ENCODE measurements around the gene FAF1. TPM values are rescaled to one million over a fixed set of nuclear protein-coding genes. Genes with fewer than 3 reads are reported as not detected.

Gene FAF1
- total RNA-seq, 1 experiment from 2014 or later, result 78.7 TPM

GRCh38 chr1:50783286-50783685, 176.8 kb downstream of the FAF1 start:
- Histone ChIP-seq H3K36me3 (ENCODE audit: control insufficient read depth, insufficient read depth, low read length) (no peaks in the 10 kb centered on the region), H3K4me1 (no peaks in the 10 kb centered on the region), H3K9me3 (no peaks in the 10 kb centered on the region), H3K4me3 (ENCODE audit: low read depth, low read length) (no peak overlapping the region), H3K27me3 (replicated peaks; ENCODE audit: control insufficient read depth, insufficient read depth, low read length) (no peaks in the 10 kb centered on the region)
- Mint-ChIP-seq H3K4me1 (ENCODE audit: low read depth, unreplicated experiment) (peaks cover 6% of the 10 kb centered on the region), H3K27ac (ENCODE audit: unreplicated experiment) (no peak overlapping the region), H3K4me3 (ENCODE audit: unreplicated experiment) (no peak overlapping the region), H3K27me3 (ENCODE audit: insufficient read depth, unreplicated experiment) (no peaks in the 10 kb centered on the region), H3K9me3 (ENCODE audit: unreplicated experiment) (no peaks in the 10 kb centered on the region), H3K36me3 (ENCODE audit: insufficient read depth, unreplicated experiment) (peaks cover 30% of the 10 kb centered on the region)
- ChIA-PET POLR2A (no interaction called here), CTCF (no interaction called here)
- TF ChIP-seq CTCF (IDR thresholded peaks at IDR 0.05; ENCODE audit: insufficient read depth in 1 of 2, low read depth in 1 of 2, low read length in 1 of 2, severe bottlenecking in 1 of 2, unreplicated experiment in 1 of 2), result no peak
- intact Hi-C loops (cut with micrococcal nuclease; ENCODE audit: unreplicated experiment), result no loop called here
- BruUV-seq (replicated peaks), result no TSS peak
- no peak for DNase-seq

- BruUV-seq (replicated peaks), result no TSS peak
- no peak for TF ChIP-seq CTCF (IDR thresholded peaks at IDR 0.05; ENCODE audit: insufficient read depth in 1 of 2, low read depth in 1 of 2, low read length in 1 of 2, severe bottlenecking in 1 of 2, unreplicated experiment in 1 of 2)
- Mint-ChIP-seq H3K36me3 (ENCODE audit: insufficient read depth, unreplicated experiment) (peaks cover 24% of the 10 kb centered on the region), H3K4me3 (ENCODE audit: unreplicated experiment) (no peak overlapping the region), H3K27me3 (ENCODE audit: insufficient read depth, unreplicated experiment) (no peaks in the 10 kb centered on the region), H3K9me3 (ENCODE audit: unreplicated experiment) (no peaks in the 10 kb centered on the region), H3K27ac (ENCODE audit: unreplicated experiment) (no peak overlapping the region), H3K4me1 (ENCODE audit: low read depth, unreplicated experiment) (peaks cover 6% of the 10 kb centered on the region)
- Histone ChIP-seq H3K27me3 (replicated peaks; ENCODE audit: control insufficient read depth, insufficient read depth, low read length) (no peaks in the 10 kb centered on the region), H3K36me3 (ENCODE audit: control insufficient read depth, insufficient read depth, low read length) (no peaks in the 10 kb centered on the region), H3K4me1 (no peaks in the 10 kb centered on the region), H3K4me3 (ENCODE audit: low read depth, low read length) (no peak overlapping the region), H3K9me3 (no peaks in the 10 kb centered on the region)
- intact Hi-C loops (cut with micrococcal nuclease; ENCODE audit: unreplicated experiment), result no loop called here
- no peak for DNase-seq
- ChIA-PET POLR2A (no interaction called here), CTCF (no interaction called here)
These were observed 179.3 kb downstream of the FAF1 start for GRCh38 chr1:50780797-50781196.

- no peaks in the 10 kb centered on the region for H3K9me3 Mint-ChIP-seq (ENCODE audit: unreplicated experiment)
- no peak overlapping the region for H3K27ac Mint-ChIP-seq (ENCODE audit: unreplicated experiment)
These were observed 180.3 kb downstream of the FAF1 start for GRCh38 chr1:50779801-50780200.

More at GRCh38 chr1:50779801-50780200, 180.3 kb downstream of the FAF1 start:
- Histone ChIP-seq H3K4me3 (ENCODE audit: low read depth, low read length) (no peak overlapping the region), H3K27me3 (replicated peaks; ENCODE audit: control insufficient read depth, insufficient read depth, low read length) (no peaks in the 10 kb centered on the region), H3K4me1 (no peaks in the 10 kb centered on the region), H3K9me3 (no peaks in the 10 kb centered on the region), H3K36me3 (ENCODE audit: control insufficient read depth, insufficient read depth, low read length) (no peaks in the 10 kb centered on the region)
- intact Hi-C loops (cut with micrococcal nuclease; ENCODE audit: unreplicated experiment), result loop anchor here (10.0 kb wide), 1 partner anchor 185 kb away; the partner anchor contains the start of gene FAF1
- no TSS peak for BruUV-seq (replicated peaks)
- CTCF ChIA-PET, result no interaction called here
- Mint-ChIP-seq H3K27me3 (ENCODE audit: insufficient read depth, unreplicated experiment) (no peaks in the 10 kb centered on the region), H3K36me3 (ENCODE audit: insufficient read depth, unreplicated experiment) (peaks cover 20% of the 10 kb centered on the region), H3K4me3 (ENCODE audit: unreplicated experiment) (no peak overlapping the region), H3K4me1 (ENCODE audit: low read depth, unreplicated experiment) (peaks cover 6% of the 10 kb centered on the region)
- TF ChIP-seq CTCF (IDR thresholded peaks at IDR 0.05; ENCODE audit: insufficient read depth in 1 of 2, low read depth in 1 of 2, low read length in 1 of 2, severe bottlenecking in 1 of 2, unreplicated experiment in 1 of 2), result no peak
- DNase-seq, result no peak
- POLR2A ChIA-PET, result no interaction called here
